Measurements from ENCODE around the gene QDPR.

GRCh38 chr4:17510582-17510981 is 1.3 kb downstream of the QDPR start:
- TF ChIP-seq SPI1 (IDR thresholded peaks at IDR 0.05; ENCODE audit: low read depth, low read length) (no peak), POLR2A (IDR thresholded peaks at IDR 0.05; ENCODE audit: low read depth, low read length) (no peak)
